ENCODE results near the gene ARHGEF12.

The ARHGEF12 gene

GRCh38 chr11:120335908-120336640 is at the start of gene ARHGEF12:
Gene ARHGEF12 (plus strand): TSS chr11:120336413. CDS start chr11:120337244, 831 bp downstream.
- FAIRE-seq: no peak

GRCh38 chr11:120288021-120288420 is 48.2 kb upstream of the ARHGEF12 start:
- no peak for FAIRE-seq

- no peak for FAIRE-seq
These were observed 46.8 kb upstream of the ARHGEF12 start for GRCh38 chr11:120289426-120289825.

GRCh38 chr11:120290956-120291355 is 45.3 kb upstream of the ARHGEF12 start:
- no peak for FAIRE-seq

GRCh38 chr11:120293038-120293800 is 43.0 kb upstream of the ARHGEF12 start:
- FAIRE-seq: no peak

- FAIRE-seq: no peak
These were observed 42.1 kb upstream of the ARHGEF12 start for GRCh38 chr11:120294096-120294495.

- FAIRE-seq: no peak
These were observed 41.1 kb upstream of the ARHGEF12 start for GRCh38 chr11:120295099-120295498.

- no peak for FAIRE-seq
These were observed 39.7 kb upstream of the ARHGEF12 start for GRCh38 chr11:120296554-120296953.

- FAIRE-seq: no peak
These were observed 37.8 kb upstream of the ARHGEF12 start for GRCh38 chr11:120298461-120298860.

GRCh38 chr11:120302001-120302805 is 34.0 kb upstream of the ARHGEF12 start:
- no peak for FAIRE-seq

- no peak for FAIRE-seq
These were observed 33.1 kb upstream of the ARHGEF12 start for GRCh38 chr11:120303004-120303637.

GRCh38 chr11:120304526-120304925 is 31.7 kb upstream of the ARHGEF12 start:
- no peak for FAIRE-seq

GRCh38 chr11:120305286-120305685 is 30.9 kb upstream of the ARHGEF12 start:
- no peak for FAIRE-seq

- FAIRE-seq: no peak
These were observed 29.5 kb upstream of the ARHGEF12 start for GRCh38 chr11:120306519-120307242.

- no peak for FAIRE-seq
These were observed 28.7 kb upstream of the ARHGEF12 start for GRCh38 chr11:120307476-120307875.

GRCh38 chr11:120308081-120308480 is 28.1 kb upstream of the ARHGEF12 start:
- FAIRE-seq: no peak

GRCh38 chr11:120310870-120311269 is 25.3 kb upstream of the ARHGEF12 start:
- FAIRE-seq: no peak

- FAIRE-seq: no peak
These were observed 21.4 kb upstream of the ARHGEF12 start for GRCh38 chr11:120314861-120315260.

- FAIRE-seq: no peak
These were observed 19.1 kb upstream of the ARHGEF12 start for GRCh38 chr11:120316880-120317688.

GRCh38 chr11:120317689-120318480 is 18.3 kb upstream of the ARHGEF12 start:
- FAIRE-seq: no peak
